NCI-H146 treated with DMSO at 0.1 percent for 48 hours (cell line): ENCODE results near the gene NCR2.
"Not testable (repeated sequence)": the region's sequence is repeated elsewhere in the genome, so short reads cannot be mapped to it uniquely, and the experiment has no call there.

ENCODE experiments used
- DNase-seq: peaks from one replicate; lab custom pipeline; 2025; ENCODE audit not compliant: unreplicated experiment; lab: John Stamatoyannopoulos, UW

NCR2 gene, protein sequence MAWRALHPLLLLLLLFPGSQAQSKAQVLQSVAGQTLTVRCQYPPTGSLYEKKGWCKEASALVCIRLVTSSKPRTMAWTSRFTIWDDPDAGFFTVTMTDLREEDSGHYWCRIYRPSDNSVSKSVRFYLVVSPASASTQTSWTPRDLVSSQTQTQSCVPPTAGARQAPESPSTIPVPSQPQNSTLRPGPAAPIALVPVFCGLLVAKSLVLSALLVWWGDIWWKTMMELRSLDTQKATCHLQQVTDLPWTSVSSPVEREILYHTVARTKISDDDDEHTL

DNA sequence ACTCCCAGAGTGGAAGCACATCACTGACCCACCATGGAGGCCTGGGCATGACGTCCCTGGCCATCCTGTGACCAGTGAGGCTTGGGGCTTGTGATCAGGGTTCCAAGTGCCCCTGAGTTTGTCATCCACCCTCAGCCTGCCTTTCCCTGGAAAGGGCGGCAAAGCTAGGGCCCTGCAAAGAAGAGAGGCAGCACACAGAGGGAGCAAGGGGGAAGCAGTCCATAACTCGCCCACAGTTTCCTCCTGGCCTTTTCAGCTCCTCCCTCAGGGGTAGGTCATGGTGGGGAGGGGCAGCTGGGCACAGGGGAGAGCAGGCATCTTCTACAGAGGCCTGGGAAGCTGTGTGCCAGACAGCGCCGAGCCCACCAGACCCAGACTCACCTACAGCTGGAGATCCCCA lies at the start of gene NCR2:
TSS of gene NCR2 (plus strand) at position 313 of the 400 bp plus-strand sequence. CDS start 269 bp downstream, outside the sequence.
- no peak for DNase-seq

DNA sequence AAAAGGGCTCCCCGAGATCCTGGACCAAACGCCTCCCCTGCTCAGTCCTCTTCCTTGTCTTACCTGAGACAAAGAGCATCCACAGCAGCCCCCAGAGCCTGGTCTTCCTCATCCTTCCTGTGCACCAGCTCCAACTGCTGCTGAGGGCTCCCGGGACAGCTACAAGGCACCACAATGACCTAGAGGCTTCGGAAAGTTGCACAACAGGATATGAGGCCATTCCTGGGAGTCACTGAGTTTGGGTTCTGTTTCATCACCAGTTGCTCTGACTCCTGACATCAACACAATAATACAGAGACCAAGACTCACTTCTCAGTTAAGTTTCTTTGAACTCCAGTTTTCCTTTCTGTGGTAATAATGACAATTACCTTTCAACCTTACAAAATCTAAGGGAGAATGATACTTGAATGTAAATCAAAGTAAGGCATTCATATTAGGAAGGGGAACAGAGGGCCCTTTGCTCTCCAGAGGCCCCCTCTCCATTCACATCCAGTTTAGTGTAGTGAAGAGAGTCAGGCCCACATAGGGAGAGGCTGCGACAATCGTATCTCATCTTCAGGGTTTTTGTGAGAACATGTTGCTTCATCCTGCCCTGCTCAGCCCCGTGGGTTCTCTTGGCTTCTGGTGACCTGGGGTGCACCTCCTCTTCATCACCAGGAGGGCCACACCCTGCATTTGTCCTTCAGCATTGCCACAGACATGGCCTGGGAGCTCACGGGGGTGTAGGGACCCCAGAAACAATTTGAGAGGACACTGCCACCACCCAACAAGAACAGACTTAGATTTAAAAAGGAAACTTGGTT lies 48.7 kb upstream of the NCR2 start, which contains the start of gene TREM1:
TSS of gene TREM1 (minus strand) at position 139 of the 803 bp plus-strand sequence. CDS start at position 112, 27 bp downstream.
- DNase-seq: no peak

DNA sequence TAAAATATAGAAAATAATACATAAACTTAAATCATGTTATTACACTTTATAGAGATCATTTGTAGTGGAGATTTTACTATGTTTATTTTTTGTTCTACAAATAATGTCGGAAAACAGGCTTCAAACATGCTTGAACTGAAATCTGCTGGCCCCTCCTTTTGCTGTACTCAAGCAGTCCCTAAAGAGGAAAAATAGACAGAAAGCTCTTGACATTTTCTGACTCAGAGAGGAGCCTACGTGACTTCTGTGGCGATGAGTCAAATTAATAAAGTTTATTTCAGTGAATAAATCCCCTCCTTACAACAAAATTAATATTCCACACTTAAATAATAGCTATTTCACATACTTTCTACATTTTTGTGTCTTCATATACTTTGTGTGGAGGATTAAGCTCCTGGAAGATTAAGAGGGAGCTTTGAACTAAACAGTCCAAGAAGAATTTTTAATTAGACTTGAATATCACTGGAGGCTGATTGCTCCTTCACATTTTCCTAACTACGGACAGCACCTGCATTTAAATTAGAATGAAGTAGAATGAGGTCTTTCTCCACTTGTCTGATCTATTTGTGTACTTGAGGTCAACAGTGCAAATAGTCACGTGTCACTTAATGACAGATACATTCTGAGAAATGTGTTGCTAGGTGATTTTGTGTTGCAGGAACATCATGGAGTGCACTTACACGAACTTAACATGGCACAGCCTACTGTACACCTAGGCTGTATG lies 47.2 kb upstream of the NCR2 start:
- DNase-seq: peak; percentile 100

DNA sequence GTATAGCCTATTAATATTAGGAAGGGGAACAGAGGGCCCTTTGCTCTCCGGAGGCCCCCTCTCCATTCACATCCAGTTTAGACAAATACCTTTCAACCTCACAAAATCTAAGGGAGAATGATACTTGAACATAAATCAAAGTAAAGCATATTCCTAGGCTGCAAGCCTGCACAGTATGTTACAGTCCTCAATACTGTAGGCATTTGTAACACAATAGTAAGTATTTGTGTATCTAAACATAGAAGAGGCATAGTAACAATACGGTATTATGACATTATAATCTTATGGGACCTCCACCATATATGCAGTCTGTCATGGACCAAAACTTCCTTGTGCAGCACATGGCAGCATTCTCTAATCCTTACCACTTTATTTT lies 46.7 kb upstream of the NCR2 start:
- DNase-seq: no peak

DNA sequence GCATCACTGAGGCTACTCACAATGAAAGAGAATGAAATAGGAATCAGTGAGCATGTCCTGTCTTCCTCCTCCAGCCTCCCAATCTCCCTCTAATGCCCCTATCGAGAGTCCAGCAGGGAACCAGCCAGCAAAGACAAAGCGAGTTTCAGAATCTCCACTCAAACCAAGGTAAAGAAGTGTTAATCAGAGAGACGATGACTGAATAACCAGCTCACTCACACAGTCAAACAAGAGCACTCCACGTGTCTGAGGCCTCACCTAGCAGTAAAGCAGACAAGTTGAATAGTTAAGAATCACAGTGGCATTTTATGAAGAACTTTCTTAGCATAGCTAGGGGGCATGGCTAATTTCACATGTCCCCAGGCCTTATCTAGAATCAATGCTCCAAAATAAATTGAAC lies 45.6 kb upstream of the NCR2 start:
- DNase-seq: no peak

DNA sequence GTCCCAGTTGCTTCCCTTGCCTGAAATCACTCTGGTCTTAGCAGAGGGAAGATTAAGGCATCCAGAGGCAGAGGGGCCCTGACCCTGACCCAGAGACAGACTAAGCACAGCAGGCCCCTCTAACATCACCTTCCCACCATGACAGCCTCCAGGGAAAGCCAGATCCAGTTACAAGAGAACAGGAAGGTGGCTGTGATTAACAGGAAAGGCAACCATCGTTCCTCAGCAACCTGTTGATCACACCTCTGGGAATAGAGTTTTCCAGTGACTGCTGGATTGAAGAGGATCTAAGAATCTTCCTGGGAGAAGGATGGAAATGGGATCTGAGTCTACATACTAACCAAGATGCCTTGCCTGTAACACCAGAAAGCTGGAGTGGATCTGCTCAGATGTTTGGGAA lies 43.7 kb upstream of the NCR2 start:
- no peak for DNase-seq

DNA sequence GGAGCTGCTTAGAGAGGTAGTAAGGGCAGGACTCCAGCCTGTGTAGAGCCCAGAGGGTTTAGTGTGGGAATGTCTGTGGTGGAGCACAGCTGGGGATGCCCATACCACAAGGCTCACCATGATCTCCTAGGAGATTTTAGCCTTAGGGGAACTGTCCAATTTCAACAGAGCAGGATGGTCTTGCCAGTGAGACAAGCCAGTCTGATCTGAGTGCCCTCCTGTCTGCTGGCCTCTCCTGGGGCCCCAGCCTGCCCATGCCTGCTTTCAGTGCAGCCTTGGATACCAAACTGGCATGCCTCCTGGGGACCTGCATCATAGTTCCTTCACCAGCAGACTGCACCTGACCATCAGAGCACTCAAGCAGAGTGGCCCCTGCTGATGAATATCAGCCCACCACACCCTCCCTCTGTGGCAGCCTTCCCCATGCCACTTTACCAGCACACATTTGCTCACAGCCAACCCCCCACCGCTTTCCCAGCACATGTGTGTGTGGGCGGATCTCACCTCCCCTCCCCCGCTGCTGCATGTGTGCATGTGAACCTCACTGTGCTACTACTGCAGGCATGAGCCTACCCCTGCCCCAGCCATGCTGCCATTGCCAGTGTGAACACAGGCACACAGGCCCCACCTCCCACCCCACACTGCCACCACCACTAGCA lies 41.1 kb upstream of the NCR2 start:
- no peak for DNase-seq

DNA sequence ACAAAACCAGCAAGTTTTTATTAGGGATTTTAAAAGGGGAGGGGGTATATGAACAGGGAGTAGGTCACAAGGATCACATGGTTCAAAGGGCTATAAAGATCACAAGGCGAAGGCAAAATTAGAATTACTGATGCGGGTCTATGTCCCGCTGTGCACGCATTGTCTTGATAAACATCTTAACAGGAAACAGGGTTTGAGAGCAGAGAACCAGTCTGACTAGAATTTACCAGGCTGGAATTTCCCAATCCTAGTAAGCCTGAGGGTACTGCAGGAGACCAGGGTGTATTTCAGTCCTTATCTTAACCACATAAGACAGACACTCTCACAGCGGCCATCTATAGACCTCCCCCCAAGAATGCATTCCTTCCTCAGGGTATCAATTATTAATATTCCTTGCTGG lies 38.2 kb upstream of the NCR2 start:
- not testable (repeated sequence) for DNase-seq

DNA sequence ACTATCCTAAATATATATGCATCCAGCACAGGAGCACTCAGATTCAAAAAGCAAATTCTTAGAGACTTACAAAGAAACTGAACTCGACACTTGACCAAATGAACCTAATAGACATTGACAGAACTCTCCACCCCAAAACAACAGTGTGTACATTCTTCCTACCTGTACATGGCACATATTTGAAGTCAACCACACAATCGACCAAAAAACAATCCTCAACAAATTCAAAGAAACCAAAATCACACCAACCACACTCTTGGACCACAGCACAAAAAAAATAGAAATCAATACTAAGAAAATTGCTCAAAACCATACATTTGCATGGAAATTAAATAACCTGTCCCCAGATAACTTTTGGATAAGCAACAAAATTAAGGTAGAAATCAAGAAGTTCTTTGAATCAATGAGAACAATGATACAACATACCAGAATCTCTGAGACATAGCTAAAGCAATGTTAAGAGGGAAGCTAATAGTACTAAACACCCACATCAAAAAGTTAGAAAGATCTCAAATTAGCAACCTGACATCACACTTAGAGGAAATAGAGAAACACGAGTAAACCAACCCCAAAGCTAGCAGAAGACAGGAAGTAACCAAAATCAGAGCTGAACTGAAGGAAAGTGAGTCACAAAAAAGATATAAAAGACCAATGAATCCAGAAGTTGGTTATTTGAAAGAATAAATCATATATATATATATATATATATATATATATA lies 36.5 kb upstream of the NCR2 start:
- DNase-seq: no peak

DNA sequence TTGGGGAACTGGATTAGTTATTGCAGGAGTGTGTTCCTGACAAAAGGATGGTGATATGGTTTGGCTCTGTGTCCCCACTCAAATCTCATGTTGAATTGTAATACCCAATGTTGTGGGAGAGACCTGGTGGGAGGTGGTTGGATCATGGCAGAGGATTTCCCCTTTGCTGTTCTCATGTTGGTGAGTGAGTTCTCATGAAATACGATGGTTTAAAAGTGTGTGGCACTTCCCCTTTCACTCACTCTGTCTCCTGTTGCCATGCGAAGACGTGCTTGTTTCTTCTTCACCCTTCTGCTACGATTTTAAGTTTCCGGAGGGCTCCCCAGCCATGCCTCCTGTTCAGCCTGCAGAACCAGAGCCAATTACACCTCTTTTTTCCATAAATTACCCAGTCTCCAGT lies 32.8 kb upstream of the NCR2 start:
- DNase-seq: no peak

DNA sequence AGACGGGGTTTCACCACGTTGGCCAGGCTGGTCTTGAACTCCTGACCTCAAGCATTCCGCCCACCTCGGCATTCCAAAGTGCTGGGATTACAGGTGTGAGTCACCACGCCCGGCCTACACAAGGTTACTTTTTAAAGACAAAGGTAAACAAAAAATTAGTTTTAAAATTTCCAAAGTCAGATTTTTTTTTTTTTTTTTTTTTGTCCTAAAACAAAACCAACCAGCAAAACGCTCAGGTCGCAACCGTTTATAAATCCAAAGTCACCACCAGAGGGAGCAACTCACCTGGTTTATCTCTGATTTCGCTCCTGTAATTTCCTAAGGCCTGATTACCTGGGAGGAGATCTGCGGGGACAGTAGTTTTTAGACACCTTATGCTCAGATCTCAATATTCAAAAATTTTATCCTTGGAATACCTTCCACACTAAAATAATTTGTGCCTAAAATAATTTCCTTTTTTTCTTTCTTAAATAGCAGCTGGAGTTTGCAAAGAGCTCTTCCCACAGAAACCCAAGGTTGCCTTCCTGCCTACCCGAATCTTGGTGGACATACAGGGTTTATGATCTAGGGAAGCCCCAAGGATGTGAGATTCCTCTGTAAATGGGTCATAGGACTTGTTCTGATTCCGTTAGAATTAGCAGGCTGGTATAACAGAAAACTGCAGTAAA lies 29.1 kb upstream of the NCR2 start:
- DNase-seq: peak; percentile 84

DNA sequence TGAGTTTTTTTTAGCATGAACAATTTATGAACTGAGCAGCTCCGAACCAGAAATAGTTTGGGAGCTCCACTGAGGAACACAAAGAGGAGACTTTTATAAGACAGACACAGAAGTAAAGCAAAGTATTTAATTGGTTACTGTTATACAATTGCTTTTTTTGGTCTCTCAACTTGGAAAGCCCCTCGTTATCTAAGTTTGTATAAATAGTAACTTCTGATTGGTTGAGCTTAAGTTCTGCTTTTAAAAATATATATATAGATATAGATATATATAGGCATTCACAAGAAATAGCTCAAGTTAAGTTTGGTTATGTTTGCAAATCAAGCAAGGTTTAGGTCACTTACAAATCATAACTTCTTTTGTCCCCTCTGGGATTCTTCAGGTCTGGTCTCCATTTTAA lies 20.2 kb upstream of the NCR2 start:
- no peak for DNase-seq

DNA sequence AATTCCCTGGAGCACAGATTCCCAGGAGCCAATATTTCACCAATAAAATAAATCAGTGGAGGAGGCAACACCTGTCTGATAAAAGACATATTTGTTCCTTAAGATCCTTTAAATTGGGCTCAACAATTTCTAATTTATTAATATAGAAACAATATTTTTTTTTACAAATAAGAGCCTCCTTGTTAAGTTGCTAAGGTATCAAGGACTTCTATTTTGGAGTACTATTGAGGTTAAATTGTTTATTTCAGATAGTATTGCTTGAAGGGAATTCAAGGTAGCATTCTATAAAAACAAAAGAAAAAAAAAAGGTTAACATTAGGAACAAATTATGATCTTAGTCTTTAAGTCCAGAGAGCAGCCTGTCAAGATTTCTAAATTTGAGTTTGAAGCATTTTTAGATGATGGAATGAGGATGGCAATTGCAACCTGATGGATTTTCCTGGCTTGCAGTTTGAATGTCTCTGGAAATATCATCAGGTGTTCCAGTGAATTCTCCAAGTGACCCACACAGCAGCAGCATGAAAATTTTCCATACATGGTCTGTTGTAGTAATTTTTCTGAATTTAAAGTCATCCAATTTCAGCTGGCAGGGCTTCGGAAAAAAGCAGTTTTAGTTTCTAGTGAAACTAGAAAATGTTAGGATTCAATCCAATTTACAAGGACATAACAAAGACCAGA lies 19.3 kb upstream of the NCR2 start:
- DNase-seq: no peak

DNA sequence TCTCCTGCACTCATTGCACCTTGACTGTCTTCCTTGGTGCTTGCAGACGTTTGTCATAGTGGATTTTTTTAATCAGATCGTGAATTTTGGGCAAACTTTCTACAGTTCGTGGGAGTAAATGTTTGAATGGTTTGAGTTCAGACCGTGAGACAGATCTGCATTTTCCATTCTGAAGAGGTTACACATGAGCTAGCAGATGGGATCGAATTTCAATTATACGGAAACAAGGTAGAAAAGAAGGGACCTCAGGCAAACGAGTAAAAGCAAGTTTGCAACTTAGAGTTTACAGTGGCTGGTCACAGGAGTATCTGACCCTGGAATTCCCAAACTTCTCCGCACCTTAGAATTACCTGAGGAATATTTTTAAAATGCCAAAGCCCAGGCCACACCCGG lies 17.2 kb upstream of the NCR2 start:
- peak; percentile 73 for DNase-seq

DNA sequence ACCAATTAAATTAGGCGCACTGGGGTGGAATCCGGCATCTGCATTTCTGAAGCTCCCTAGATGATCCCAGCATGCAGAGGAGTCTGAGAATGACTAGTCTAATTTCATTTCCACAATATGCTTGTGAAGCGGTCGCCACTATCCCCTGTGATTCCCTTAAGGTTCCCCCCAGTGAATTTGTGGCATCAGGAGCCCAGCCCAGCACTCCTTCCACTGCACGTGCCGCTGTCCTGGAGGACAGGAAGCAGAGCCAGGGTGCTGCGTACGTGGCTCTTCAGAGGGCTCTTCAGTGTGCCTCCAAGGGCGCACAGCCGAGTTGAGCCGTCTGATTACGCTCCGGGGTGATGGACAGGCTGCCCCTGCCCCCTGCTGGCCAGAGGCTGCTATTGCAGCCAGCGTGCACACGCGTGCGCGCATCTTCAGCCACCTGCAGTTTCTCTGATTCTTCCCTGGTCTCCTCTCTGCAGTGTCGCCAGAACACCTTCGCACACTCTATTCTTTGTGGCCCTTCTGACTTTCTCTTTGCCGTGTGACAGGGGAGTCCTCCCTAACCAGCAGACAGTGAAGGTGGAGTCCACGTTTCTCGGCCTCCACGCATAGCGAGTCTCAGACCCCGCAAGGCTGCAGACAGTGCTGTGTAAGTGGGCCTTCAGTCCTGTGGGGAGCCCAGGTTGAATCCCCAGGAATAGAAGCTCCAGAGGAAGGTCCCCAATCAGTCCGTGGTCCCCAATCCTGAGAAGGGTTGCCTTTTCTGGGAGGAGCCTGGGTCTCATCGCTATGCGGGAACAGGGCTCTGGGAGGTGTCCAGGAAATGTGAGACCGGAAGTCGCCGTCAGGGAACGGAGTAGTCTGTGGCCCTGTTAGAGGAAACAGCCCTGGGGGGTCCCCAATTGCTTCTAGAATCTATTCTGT lies 16.5 kb upstream of the NCR2 start:
- peak; percentile 93 for DNase-seq

DNA sequence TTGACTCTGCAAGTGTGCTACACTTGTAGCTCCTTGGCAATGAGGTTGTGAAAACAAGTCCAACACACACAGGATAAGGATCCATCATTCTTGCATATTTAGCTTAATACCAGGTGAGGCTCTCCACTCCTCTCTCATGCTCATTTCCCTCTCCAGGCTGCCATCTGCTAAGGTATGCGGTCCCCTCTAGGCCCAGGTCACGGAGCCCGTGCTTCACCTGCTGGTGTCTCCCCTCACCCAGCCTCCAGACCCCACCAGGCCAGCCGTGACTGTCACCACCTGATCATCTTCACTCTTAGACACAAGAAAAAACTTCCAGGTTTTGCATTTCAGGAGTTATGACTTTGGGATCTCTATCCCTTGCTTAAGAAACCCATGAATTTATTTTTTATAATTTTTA lies 14.2 kb upstream of the NCR2 start:
- no peak for DNase-seq

DNA sequence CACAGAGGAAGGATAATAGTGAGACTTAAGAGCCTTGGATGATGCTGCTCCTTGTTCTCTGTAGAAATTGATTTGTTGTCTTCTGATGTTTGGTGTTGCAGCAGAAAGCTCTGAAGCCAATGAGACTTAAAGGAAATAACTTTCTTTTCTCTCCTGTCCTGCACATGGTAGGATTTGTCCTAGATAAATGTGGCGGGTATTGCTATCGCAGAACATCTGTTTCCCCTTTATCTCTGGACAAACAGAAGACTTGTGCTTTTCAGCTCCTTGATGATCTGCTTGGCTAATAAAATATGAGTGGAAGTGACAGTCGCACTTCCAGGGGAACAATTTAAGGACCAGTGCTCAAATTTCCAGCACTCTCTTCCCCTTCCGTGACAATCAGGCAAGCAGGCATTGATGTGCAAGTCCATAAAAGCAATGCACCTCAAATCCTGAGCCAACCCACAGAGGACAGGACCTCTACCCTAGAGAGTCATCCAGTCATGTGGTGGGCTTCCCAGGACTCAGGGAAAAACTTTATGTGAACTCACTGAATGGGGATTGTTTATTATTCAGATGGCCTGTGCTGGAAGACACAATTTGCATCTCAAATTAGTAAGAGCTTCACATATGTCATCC lies 9.9 kb upstream of the NCR2 start:
- no peak for DNase-seq

DNA sequence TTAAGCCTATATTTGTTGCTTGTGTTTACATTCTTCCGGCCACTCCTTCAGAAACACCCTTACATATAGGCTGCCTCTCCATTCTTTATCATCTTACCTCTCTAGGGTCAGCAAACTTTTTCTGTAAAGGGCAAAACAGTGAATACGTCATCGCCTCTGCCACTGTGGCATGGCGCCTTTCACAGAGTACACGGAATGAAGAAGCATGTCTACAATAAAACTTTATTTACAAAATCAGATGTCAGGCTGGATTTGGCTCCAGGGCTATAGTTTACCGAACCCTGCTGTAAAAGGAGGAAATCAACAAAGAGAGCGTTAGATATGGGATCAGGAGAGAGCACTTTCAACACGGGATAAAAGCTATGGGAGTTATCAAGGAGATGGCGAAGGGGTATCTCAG lies 9.3 kb upstream of the NCR2 start:
- no peak for DNase-seq
